IPS DF 4.7 (cell line): Measurements from ENCODE around the gene MEF2A.
A peak's percentile ranks its signal among the peaks of the same experiment; 100 is the strongest.

Source experiments
- DNase-seq: peaks from one replicate; pipeline ENCODE4 v3.0.0-alpha.2; 2013; ENCODE audit warnings: low spot score; ENCODE audit errors: extremely low read depth

MEF2A gene

GRCh38 chr15:99703603-99704443, 138.0 kb downstream of the MEF2A start:
- DNase-seq = no peak

- peak; percentile 84 for DNase-seq
Observed at GRCh38 chr15:99704444-99704838, 138.7 kb downstream of the MEF2A start.

DNA sequence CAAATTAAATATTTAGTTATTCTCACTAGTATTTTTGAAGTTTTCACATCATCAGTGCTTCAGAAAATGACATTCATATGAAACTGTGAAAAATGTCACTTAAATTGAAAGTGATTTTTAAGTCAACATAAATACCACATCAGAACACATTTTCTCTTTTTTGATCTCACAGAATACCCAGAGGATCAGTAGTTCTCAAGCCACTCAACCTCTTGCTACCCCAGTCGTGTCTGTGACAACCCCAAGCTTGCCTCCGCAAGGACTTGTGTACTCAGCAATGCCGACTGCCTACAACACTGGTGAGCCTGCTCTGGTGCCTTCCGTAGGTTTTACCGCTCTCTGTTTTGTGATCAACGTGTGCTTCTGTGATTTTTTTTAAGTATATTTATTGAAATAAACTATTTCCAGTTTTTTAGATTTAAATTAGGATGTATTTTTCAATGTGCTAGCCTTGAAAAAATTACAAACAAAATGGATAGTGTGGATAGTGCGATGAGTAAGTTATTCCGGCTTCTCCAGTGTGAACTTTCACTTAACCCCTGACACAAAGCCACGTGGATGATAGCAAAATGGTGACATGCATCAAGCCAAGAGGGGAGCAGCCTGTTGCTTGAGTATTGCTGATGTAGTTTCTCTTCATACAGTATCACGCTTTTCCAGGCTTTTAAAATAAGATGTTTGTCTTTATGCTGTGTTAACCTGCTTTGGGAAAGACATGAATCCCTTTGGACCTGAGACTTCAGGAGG, 140.9 kb downstream of the MEF2A start:
- DNase-seq = no peak

DNA sequence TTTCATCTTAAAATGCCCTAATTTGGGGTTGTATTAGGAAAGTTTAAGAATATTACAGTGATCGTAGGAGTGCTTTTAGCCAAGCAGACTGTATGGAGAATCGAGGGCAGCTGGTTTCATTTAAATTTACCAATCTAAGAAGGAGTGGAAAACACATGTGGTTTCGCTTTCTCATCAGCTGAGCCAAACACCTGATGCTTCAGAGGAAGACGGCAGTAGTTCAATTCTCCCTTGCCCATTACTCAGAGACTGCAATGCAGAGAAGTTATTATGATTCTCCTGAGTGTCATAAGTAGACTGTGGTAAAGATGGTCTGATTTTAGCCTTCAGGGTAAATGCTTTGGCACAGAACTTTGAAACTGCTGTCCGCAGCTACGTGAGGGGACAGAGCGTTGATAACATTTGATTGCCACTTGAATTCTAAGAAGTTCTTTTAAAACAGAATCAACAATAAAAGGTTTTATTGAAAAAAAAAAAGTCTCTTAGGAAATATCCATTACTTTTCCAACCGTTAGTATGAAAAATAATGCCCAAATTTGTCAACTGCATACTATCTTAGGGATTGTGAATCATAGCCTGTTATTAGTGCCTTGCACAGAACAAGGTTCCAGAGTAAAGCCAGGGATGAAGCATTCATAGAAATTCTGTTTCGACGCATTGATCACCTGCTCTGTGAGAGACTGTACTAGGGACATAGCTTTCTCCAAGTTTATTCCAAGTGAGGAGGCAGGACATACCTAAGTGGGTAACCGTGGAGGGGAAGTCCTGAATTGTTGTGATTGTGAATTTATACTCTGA, 141.9 kb downstream of the MEF2A start:
- no peak for DNase-seq

- DNase-seq = no peak
Observed at GRCh38 chr15:99708563-99708962, 142.8 kb downstream of the MEF2A start.

GRCh38 chr15:99709243-99709986, 143.6 kb downstream of the MEF2A start:
- DNase-seq = no peak

GRCh38 chr15:99711625-99712024, 145.8 kb downstream of the MEF2A start:
- no peak for DNase-seq

DNA sequence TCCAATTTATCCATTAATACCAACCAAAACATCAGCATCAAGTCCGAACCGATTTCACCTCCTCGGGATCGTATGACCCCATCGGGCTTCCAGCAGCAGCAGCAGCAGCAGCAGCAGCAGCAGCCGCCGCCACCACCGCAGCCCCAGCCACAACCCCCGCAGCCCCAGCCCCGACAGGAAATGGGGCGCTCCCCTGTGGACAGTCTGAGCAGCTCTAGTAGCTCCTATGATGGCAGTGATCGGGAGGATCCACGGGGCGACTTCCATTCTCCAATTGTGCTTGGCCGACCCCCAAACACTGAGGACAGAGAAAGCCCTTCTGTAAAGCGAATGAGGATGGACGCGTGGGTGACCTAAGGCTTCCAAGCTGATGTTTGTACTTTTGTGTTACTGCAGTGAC, 146.6 kb downstream of the MEF2A start:
- DNase-seq = no peak

DNA sequence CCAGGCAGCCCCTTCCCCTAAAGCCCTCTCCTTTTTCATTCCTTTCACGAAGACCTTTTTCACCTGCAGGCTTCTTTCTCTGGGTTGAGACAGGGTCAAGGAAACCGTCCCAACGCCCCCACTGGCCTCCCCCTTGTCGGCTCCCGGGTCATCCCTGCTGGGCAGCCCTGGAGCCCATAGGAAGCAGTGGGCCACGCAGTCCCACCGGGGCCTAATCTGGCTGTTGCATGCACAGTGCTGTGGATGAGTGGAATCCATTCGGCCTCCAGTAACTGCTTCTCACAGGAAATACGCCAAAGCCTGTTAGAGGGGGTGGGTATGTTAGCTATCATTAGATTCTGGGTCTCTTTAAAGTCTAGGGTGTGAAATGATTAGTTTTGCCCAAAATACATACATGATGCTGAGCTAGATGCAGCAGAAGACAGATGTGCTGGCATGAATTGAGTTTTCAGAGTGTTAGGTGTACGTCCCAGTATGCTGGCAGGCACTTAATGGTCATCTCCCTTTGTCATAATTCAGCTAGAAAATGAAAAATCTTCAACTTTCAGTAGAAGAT, 150.8 kb downstream of the MEF2A start:
- DNase-seq = no peak

DNA sequence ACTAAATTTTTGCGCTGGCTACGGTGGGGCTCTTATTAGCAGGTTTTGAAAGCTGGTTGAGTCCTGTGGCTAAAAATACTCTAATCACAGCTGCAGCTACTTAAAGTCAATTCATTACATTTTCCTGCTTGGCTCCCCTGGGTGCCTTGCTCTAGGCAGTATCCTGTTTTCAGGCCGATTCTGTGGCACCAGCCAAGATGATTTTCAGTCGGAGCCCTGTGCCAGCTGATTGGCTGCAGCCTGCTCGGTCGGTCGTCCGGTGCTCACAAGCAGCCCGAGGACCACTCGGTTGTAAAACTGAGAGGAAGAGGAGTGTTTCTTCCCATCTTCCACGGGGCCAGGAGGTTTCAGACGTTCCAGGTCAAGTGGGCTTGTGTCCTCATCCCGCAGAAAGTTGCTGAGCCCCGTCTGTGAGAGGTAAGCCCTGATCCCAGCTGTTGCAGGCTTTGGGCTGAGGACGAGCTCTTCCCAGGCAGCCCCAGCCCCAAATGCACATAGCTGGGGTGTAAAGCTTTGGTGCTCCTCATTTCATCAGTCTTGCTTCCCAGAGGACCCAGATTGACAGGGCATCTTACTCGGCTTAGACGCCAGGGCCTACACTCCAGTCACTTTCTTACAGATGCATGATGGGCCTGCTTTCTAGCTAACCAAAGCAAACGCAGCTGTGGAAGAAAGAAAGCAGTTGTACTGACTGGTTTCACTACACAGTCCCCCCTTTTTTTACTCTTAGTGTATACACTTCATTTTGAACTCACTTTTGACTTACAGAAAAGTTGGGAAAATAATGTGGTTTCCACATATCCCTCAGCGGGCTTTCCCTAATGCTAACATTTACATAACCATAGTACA, 151.6 kb downstream of the MEF2A start:
- DNase-seq = no peak

- DNase-seq = no peak
Observed at GRCh38 chr15:99718421-99718820, 152.6 kb downstream of the MEF2A start.

- DNase-seq = no peak
Observed at GRCh38 chr15:99719096-99719541, 153.3 kb downstream of the MEF2A start.

DNA sequence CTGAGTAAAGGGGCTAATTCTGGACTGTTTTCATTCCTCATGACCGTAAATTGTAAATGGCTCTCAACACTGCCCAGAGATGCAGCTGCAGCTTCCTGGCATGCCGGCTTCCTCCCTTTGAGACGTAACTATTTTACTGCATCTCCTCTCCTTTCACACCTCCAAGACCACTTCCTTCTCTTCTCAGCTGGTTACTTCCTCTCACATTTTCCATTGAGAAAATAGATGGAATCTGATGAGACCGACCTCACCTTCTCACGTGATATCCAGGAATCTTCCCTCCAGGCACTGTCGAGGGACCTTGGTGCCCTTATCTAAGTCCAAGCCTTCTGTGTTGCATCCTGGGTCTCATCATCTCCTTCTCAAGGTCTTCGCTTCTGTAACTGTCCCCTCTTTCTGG, 154.7 kb downstream of the MEF2A start:
- DNase-seq = no peak

DNA sequence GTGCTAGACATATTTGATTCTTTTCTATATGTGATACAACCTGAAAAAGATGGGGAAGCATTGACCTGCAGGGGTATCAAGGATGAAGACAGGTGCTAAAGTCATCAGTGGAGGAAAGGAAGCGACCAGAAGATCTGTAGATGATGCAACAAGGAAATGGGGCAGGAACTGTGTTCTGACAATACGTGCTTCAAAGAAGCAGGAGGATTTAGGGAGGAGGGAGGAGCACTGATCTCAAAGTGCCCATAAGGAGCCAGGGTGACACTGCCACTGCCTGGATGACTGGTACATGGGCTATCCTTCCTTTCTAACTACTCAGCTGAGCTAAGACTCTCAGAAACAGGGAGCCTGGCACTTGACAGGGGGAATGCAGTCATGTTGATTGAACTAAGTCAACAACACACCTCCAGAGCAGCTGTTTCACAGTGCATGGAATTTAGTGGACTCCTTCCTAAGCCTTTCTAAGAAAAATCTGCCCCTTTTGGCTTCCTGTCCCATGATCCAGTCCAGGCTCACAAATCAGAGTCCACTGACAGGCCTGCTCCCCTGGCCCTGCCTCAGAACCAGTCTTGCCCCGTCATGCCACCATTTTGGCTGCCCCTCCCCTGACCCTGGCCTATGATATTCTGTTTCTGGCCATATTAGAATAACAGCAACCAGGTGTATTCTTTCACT, 155.5 kb downstream of the MEF2A start:
- DNase-seq = no peak

DNA sequence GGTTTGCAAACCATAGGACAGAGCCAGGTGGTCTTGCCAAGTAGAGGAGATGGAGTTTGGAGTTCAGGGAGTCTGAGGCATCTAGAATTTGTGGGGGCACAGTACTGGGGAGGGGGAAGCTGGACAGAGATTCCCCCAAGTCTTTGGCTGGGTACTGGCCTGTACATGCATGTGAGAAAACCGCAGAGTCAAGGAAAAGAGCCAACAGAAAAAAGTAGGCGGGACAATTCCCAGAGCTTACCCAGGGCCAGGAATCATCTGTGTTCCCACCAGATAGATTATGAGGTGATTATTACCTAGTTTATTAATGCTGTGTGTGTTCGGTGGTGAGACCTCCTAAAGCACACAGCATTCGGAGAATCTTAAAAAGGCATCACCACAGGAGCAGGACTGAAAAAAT, 156.1 kb downstream of the MEF2A start:
- no peak for DNase-seq

DNA sequence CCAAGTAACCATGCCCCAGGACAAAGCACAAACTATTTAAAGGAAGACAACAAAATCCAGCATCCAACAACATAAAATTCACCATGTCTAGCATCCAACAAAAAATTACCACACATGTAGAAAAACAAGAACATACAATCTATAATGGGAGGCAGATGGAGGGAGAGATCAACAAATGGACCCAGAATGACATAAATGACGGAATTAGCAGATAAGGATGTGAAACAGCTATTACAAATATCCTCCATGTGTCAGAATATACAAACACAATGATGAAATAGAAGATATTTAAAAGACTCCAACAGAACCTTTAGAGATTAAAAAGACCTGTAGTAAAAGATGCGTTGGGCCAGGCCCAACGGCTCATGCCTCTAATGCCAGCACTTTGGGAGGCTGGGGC, 156.6 kb downstream of the MEF2A start:
- no peak for DNase-seq

DNA sequence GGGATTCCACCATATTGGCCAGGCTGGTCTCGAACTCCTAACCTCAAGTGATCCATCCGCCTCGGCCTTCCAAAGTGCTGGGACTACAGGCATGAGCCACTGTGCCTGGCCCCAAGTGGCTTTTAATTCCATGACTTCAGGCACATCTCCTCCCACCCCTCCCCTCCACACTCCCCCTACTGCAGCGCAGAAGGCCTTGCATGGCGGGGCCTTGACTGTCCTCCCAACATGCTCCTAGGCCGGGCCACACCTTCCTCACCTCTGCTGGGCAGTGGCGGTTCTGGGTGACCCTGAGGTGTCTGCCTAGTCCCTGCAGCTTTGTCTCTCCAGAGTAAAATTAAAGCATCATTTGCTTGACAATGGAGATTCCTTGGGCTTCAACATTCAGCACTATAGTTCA, 160.5 kb downstream of the MEF2A start:
- DNase-seq = no peak

GRCh38 chr15:99727330-99727729, 161.5 kb downstream of the MEF2A start:
- no peak for DNase-seq

DNA sequence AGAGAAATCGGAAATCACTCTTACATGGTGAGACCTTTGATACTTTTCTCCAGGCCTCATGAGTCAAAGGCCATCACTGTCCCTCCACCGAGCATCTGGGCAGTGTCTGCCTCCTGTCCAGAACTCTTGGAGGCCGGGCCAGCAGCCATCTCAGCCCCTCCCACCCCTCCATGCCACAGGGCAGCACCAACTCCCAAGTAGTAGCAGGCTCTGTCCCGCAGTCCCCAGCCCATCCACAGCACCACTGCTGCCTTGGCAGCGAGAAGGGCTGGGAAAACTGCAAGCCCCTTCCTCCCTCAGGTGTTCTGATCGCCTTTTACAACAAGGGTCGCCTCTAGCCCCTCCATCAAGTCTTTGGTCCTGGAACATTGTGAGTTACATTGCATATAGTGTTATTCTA, 161.9 kb downstream of the MEF2A start:
- DNase-seq = no peak
